HS-27A (cell line): ENCODE measurements around the gene LTK.

Experiments
- DNase-seq: peaks from one replicate; pipeline ENCODE4 v3.0.0-alpha.2; 2012; ENCODE audit warnings: low read depth, missing footprints

LTK gene

DNA sequence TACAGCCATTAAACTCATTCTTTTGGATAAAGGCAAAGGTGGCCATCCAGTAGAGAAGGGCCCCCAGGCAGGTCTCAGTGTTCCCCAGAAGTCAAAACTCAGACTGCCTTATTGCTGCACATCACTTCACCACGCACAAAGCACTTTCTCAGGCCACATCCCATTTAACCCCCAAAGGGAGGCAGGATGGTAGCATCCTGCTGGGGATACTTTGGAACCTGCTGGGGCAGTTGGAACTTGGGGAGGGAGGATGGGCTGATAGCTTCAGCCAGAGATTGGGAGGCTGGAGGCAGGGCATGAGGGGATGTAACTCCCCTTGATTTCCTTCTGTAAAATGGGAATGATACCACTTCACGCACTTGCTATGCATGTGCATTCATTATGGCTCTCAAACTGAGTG, 15.0 kb downstream of the LTK start:
- DNase-seq: no peak

GRCh38 chr15:41495736-41496599, 17.7 kb downstream of the LTK start:
- DNase-seq: no peak

DNA sequence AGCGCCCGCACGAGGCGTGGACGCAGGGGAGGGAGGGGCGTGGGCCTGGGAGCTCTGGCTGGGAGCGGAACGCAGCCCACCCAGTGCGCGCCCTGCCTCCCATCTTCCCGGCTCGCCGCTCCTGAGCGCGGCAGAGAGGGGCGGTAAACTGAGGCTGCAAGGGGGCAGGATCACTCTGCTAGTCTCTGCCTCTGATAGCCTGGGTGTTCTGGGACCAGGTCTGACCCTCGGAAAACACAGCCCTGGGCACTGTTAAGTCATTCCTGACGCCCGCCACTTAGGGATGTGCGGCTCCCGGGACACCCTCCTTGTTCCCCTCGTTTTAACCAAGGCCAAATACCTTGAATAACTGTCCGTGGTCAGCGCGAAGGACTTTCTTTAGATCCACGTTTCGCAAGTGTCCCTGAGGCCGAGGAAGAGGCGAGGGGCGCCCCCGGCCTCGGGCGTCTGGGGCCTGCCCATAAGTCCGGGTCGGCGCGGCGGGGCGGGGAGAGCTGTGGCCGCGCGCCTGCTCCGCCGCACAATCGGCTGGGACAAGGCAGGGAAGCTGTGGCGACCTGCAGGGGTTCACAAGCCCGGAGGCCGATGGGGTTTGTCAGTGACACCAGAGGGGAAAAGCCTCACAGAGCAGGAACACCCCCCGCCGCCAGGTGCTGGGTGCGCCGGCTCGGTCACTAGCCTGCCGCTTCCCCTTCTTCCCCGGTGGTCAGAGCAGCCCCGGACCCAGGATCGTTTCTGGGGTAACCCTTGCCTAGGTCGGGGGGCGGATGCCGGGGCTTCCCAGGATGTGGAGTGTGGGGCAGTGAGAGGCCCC, 18.5 kb downstream of the LTK start:
- no peak for DNase-seq

- DNase-seq: no peak
Measured at GRCh38 chr15:41494190-41494921, 19.3 kb downstream of the LTK start.

DNA sequence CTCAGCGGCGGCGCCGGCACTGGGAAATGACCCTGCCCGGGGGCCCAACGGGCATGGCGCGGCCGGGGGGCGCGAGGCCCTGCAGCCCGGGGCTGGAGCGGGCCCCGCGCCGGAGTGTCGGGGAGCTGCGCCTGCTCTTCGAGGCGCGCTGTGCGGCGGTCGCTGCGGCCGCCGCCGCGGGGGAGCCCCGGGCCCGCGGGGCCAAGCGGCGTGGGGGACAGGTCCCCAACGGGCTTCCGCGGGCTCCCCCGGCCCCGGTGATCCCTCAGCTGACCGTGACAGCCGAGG, 19.8 kb downstream of the LTK start:
- DNase-seq: no peak

DNA sequence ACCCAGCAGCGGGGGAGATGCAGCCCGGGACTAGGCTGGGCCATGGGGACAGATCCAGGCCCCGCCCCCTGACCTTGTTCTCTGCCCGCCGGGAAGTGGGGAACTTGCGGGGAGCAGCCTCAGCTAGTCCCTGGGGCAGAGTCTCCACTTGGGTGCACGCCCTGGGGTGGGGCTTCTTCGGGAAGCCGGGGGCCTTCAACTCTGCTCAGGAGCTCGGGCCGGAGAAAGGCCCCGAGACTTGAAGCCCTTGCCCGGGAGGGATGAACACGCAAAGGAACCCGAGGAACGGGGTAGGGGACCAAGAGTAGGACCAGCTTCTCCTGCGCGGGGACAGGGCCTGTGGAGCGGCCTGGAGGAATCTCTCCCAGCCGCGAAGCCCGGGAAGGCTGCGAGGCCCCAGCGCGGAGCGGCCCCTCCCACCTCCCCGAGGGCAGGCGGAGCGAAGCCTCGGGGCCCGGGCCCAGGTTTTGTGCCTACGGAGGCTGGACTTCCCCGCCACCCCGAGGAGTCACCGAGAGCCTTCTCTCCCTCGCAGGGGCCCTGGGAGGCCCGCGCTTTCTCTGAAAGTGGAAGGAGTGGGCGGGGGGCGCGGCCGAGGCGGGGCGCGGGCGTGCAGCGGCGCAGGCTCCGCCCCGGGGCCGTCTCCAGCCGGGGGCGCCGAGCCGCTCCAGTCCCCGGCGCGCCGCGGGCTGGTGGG, 20.3 kb downstream of the LTK start, which contains the start of gene ITPKA:
Gene ITPKA, plus strand, starts transcription at position 670 of the 697 bp plus-strand sequence. CDS start 54 bp downstream, outside the sequence.
- peak; percentile 67 for DNase-seq

- DNase-seq: no peak
Measured at GRCh38 chr15:41492597-41493204, 20.9 kb downstream of the LTK start.

- no peak for DNase-seq
Measured at GRCh38 chr15:41491889-41492288, 21.7 kb downstream of the LTK start.

DNA sequence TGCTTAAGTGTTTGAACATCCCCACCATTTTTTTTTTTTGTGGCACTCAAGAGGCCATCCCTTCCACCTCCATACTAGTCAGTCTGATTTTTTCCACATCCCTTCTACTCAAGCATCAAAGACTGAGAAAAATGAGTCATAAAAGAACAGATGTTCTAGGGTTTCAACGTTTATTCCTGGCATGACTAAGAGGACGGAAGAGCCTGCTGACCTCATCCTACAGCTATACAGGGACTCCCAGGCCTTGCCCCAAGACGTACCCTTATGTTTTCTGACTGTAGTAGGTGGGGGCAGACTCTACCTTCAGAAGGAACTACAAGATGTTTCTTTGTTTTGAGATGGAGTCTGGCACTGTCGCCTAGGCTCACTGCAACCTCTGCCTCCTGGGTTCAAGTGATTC, 23.3 kb downstream of the LTK start:
- peak; percentile 78 for DNase-seq

- no peak for DNase-seq
Measured at GRCh38 chr15:41489641-41490040, 24.0 kb downstream of the LTK start.

DNA sequence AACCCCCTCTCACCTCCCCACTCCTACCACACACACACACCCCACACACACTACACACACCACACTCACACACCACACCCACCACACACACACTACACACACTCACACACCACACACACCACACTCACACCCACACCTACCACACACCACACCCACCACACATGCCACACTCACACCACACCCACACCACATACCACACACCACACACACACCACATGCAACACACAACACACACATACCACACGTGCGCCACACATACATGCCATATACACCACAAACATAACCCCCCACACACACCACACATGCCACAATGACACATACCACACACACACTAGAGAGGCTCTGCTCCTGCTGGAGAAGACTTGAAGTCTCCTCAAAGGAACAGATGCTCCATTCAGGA, 25.8 kb downstream of the LTK start:
- DNase-seq: no peak

GRCh38 chr15:41487381-41487780, 26.2 kb downstream of the LTK start:
- no peak for DNase-seq

DNA sequence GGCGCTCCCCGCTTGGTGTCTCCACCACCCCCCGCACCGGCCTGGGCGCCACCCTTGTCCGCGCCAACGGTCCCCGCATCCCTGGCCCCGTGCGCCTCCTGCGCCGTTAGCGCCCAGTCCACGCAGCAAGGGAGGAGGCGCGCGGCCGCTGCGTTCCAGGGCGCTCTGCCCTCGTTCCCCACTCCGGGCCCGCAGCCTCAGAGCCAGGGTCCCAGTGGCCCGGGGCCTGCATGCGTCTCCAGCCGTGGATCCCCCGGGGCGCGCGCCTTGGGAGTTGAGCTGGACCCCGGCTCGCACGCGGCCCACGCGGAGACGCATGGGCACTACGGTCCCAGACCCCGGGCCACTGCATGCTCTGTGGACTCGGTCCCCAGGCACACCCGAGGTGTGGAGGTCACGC, 27.3 kb downstream of the LTK start:
- no peak for DNase-seq

- DNase-seq: no peak
Measured at GRCh38 chr15:41484937-41485625, 28.5 kb downstream of the LTK start.

DNA sequence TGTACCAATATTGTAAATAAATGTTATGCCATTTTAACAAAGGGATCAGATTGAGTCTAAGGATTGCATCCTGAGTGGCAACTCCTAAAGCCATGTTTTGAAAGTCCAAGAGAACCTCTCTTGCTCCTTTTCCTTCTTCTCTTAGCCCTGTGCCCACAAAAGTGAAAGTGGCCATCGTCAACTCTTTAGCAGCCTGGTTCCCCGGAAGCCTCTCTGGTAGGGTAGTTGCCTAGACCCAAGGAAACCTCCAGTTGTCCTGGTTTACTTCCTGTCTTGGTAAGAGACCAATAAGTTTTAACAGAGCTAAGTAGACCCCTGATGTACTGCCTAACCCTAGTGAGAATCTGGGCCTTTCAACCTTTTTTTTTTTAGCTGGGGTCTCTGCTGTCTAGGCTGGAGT, 30.1 kb downstream of the LTK start:
- DNase-seq: no peak

GRCh38 chr15:41483115-41483514, 30.5 kb downstream of the LTK start:
- DNase-seq: no peak

GRCh38 chr15:41482110-41482877, 31.3 kb downstream of the LTK start:
- no peak for DNase-seq

DNA sequence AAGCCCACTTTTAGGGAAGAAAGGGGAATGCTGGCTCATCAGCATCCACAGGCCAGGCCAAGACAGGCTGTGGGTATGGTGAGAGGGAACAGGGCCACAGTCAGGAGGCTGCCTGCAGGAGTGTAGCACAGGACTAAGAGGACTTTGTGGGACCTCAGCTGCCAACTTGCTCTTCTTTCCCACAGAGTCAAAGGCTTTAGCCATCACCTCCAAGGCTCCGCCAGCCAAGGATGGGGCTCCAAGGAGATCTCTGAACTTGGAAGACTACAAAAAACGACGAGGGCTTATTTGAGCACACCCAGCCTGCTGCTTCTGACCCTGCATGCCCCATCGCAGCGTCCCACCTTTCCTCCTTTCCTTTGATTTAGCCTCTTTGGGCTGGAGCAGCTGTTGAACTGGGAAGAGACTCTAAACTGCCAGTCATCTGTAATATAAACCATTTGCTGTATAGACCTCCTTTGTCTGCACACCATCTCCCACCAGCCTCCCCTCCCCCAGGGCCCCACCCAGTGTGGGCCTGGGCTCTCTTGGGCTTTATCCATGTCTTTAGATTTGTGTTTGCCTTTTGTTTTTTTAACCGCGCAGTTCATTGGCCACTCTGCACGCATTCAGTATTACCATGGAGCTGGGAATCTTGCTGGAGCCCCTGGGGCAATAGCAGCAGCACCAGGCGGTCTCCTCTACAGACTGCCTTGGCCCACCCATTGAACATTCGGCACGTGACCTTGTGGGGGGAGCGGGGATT, 33.1 kb downstream of the LTK start:
- no peak for DNase-seq

DNA sequence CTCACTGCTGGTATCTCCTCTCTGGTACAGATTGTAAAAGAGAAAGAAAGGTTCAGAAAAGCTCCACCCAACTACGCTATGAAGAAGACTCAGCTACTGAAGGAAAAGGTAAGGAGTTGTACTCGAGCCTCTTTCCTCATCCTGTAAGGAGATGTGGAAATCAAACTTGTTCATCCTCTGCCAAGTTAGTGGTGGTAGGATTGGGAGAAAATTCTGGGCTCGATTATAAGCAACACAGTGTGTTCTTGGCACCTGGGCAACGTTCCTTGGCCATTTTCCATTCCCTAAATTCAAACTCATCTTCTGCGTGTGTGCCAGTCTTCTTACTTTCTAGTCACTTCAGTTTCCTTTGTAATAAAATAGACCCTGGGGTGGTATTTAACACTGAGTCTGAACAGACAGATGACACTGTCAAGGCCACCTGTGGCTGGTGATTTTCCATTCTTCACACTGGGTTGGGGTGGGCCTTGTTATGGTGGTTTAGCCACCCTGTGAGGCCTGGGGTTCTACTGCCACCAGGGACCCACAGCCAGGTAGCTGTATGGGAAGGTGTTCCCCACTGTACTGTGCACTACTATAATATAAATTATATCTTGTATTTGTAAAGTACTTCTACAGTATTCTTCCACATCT, 37.1 kb downstream of the LTK start:
- DNase-seq: no peak
